Neural crest cell (in vitro differentiated cells): ENCODE data around the gene ATG7. TPM values are rescaled to one million over a fixed set of nuclear protein-coding genes. Genes with fewer than 3 reads are reported as not detected.

Source experiments
- DNase-seq: peaks from one replicate; pipeline ENCODE4 v3.0.0; 2021; ENCODE audit warnings: low read depth, mixed read lengths, low spot score
- H3K27ac Mint-ChIP-seq: one replicate; pipeline ENCODE4 v1.8.0; 2021; ENCODE audit warnings: mild to moderate bottlenecking, mixed read lengths; ENCODE audit not compliant: unreplicated experiment
- H3K27me3 Mint-ChIP-seq: 2 replicates; pipeline ENCODE4 v1.8.0; 2021; ENCODE audit warnings: low read depth, mild to moderate bottlenecking, mixed read lengths
- H3K36me3 Mint-ChIP-seq: 2 replicates; pipeline ENCODE4 v1.8.0; 2021; ENCODE audit warnings: low read depth, mild to moderate bottlenecking, mixed read lengths
- H3K4me1 Mint-ChIP-seq: 2 replicates; pipeline ENCODE4 v1.8.0; 2021; ENCODE audit warnings: mixed read lengths
- H3K4me3 Mint-ChIP-seq: one replicate; pipeline ENCODE4 v1.8.0; 2021; ENCODE audit warnings: mild to moderate bottlenecking, mixed read lengths
- H3K9me3 Mint-ChIP-seq: 2 replicates; pipeline ENCODE4 v1.8.0; 2021; ENCODE audit warnings: mixed read lengths
- total RNA-seq: library from RNA; stranded (reverse); gene quantifications from 2 replicates; pipeline ENCODE4 v1.2.1, GENCODE V29; 2021
- TF ChIP-seq, protein P1 (sequence below): fragments of 200-600 bp; sonication (generic); conservative IDR thresholded peaks from 2 replicates; pipeline ENCODE4 v1.5.0; 2021; ENCODE audit warnings: antibody characterized with exemption, mild to moderate bottlenecking

The ATG7 gene
- total RNA-seq, 1 donor from 2014 or later, result 29.6 TPM

DNA sequence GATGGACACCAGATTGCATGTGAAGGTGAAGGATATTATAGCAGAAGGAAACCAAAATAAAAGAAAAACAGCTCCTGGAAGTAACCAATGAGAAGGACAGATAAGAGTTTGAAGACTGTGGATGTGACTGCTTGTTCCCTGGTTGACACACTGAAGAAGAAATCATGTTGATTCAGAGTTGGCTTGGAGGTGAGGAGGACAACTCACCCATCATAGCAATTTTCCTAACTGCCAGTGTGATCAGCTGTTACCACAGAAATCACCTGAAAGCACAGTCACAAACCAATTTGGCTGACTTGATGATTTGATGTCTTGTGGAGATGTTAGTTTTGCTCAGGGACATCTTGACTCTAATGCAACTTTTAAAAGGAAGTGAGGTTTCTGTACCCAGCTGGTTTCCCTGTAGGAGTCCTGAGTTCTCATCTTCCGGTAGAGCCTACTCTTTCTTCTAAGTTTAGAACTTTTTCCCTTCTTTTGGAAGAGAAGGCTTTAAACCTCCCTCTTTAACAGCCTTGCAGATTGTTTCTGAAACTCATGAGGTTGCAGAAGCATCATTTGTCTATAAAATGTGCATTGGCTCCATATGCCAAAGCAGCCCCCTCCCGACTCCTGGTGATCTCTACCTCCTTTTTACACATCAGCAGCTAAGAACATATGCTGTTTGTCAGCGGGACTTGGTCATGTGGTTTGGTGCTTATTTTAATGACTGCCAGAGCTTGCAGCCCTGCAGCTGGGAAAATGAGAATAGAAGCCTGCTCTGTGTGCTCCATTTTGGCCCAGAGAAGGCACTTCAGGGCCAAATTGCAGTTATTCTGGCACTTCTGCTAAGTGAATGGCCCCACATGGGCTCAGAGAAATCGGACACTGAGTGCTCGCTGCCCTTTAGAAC lies 10.3 kb downstream of the ATG7 start:
- no peaks in the 10 kb centered on the region for H3K27me3 Mint-ChIP-seq

DNA sequence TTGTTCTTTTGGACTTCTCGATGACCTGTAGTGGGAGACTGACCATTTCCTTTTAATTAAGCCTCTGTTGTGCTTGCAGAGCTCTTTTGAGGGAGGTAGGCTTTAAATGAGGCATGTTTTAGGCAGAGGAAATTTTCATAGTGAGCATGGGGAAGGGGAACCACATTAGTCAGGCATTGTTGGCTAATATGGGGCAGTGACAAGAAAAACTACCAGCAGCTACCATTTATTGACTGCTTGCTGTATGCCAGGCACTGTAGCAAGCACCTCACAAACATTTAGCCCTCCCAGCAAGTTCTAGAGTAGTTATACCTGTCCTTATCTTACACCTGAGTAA lies 10.9 kb downstream of the ATG7 start:
- no peaks in the 10 kb centered on the region for H3K9me3 Mint-ChIP-seq
- no peak for DNase-seq
- no peak overlapping the region for H3K4me3 Mint-ChIP-seq
- no peaks in the 10 kb centered on the region for H3K27me3 Mint-ChIP-seq
- no peaks in the 10 kb centered on the region for H3K36me3 Mint-ChIP-seq
- no peak overlapping the region for H3K27ac Mint-ChIP-seq
- TF ChIP-seq, protein P1, sequence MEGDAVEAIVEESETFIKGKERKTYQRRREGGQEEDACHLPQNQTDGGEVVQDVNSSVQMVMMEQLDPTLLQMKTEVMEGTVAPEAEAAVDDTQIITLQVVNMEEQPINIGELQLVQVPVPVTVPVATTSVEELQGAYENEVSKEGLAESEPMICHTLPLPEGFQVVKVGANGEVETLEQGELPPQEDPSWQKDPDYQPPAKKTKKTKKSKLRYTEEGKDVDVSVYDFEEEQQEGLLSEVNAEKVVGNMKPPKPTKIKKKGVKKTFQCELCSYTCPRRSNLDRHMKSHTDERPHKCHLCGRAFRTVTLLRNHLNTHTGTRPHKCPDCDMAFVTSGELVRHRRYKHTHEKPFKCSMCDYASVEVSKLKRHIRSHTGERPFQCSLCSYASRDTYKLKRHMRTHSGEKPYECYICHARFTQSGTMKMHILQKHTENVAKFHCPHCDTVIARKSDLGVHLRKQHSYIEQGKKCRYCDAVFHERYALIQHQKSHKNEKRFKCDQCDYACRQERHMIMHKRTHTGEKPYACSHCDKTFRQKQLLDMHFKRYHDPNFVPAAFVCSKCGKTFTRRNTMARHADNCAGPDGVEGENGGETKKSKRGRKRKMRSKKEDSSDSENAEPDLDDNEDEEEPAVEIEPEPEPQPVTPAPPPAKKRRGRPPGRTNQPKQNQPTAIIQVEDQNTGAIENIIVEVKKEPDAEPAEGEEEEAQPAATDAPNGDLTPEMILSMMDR, result no peak
- no peaks in the 10 kb centered on the region for H3K4me1 Mint-ChIP-seq

More for the DNA sequence above, 10.3 kb downstream of the ATG7 start:
- Mint-ChIP-seq H3K27ac (peak overlapping the region; percentile 52), H3K9me3 (no peaks in the 10 kb centered on the region), H3K4me3 (no peak overlapping the region), H3K4me1 (no peaks in the 10 kb centered on the region), H3K36me3 (no peaks in the 10 kb centered on the region)
- TF ChIP-seq, protein P1, result no peak
- DNase-seq, result no peak

DNA sequence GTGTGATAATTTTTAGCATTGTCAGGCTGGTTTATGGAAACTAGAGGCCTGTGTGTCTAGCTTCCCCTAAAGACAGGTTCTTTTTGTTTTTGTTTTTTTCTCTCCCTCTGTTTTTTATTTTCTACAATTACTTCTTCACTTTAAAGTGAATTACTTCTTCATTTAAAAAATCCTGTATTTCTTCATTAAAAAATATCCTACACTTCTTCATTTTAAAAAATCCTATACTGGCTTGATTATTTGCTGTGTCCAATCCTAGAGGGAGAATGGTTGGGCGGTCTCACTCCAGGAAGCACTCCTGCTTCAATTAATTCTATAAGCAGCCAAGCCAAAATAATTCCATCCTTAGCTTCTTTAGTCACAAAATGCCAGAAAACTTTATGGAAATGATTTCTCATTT lies 11.8 kb downstream of the ATG7 start:
- H3K4me1 Mint-ChIP-seq, result no peaks in the 10 kb centered on the region
- TF ChIP-seq, protein P1, result no peak
- no peaks in the 10 kb centered on the region for H3K27me3 Mint-ChIP-seq
- DNase-seq, result no peak
- no peak overlapping the region for H3K27ac Mint-ChIP-seq
- H3K36me3 Mint-ChIP-seq, result no peaks in the 10 kb centered on the region
- no peaks in the 10 kb centered on the region for H3K9me3 Mint-ChIP-seq
- no peak overlapping the region for H3K4me3 Mint-ChIP-seq

DNA sequence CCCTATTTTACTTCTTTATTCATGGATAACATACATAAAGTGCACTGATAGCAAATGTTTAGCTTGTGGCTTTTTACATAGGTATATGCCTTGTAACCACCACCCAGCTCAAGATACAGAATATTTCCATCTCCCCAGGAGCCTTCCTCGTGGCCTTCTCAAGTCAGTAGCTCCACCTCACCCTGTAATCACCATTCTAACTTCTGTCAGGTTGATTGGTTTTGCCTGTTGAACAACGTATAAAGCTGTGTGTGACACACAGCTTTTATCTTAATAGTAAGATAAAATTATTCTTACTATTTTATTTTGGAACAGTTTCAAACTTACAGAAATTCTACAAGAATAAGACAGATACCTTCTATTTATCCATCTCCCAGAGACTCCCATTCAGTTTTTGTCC lies 13.3 kb downstream of the ATG7 start:
- TF ChIP-seq, protein P1, result no peak
- no peak overlapping the region for H3K4me3 Mint-ChIP-seq
- H3K27me3 Mint-ChIP-seq, result no peaks in the 10 kb centered on the region
- no peaks in the 10 kb centered on the region for H3K4me1 Mint-ChIP-seq
- H3K36me3 Mint-ChIP-seq, result no peaks in the 10 kb centered on the region
- H3K9me3 Mint-ChIP-seq, result no peaks in the 10 kb centered on the region
- H3K27ac Mint-ChIP-seq, result no peak overlapping the region
- DNase-seq, result no peak

DNA sequence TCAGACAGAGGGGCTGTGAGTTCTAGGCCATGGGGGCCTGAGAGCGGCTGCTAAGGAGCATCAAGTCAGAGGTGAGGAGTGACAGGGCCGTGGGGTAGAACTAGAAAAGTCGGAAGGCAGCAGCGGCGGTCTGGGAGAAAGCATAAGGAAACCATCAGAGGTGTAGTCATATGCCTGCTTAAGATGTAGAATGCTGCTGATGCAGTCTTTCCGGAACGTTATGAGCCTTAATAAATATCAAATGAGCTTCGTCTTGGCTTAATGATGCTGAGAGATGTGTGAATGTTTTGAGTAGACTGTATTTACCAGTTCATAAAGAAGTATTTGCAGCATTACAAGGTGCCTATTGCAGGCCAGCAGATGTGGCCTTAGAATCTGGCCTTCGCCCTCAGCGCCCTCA lies 15.2 kb downstream of the ATG7 start:
- Mint-ChIP-seq H3K9me3 (no peaks in the 10 kb centered on the region), H3K4me1 (no peaks in the 10 kb centered on the region), H3K27ac (peak overlapping the region; percentile 15), H3K36me3 (no peaks in the 10 kb centered on the region), H3K4me3 (no peak overlapping the region), H3K27me3 (no peaks in the 10 kb centered on the region)
- no peak for DNase-seq
- TF ChIP-seq, protein P1, result no peak
